ENCODE results near the gene TTF2.

- TF ChIP-seq CTCF (IDR thresholded peaks at IDR 0.05; ENCODE audit: insufficient read depth, low read length, poor library complexity, severe bottlenecking) (no peak), EZH2phosphoT487 (conservative IDR thresholded peaks at IDR 0.05; ENCODE audit: low read length) (no peak)
Observed at GRCh38 chr1:117079737-117080136, 19.6 kb downstream of the TTF2 start.
